Sigmoid colon (tissue), 7 donors: ENCODE measurements around the gene CNTFR. TPM values are rescaled to one million over a fixed set of nuclear protein-coding genes. Genes with fewer than 3 reads are reported as not detected.
A peak's percentile ranks its signal among the peaks of the same experiment; 100 is the strongest.

ENCODE experiments used
- DNase-seq: peaks from one replicate; pipeline ENCODE4 v3.0.0-alpha.2; 2019
- H3K27ac ChIP-seq, 4 donors: fragments of 200-600 bp; sonication (generic); one replicate each; pipeline ENCODE4 v1.5.1; 2016 to 2019; ENCODE audit warnings: mild to moderate bottlenecking in 1 of 4
- H3K27me3 ChIP-seq, 3 donors: fragments of 200-600 bp; sonication (generic); one replicate each; pipeline ENCODE4 v1.5.1; 2019; ENCODE audit warnings: mild to moderate bottlenecking in 1 of 3
- H3K36me3 ChIP-seq, 4 donors: fragments of 200-600 bp; sonication (generic); one replicate each; pipeline ENCODE4 v1.5.1; 2016 to 2019
- H3K4me1 ChIP-seq, 4 donors: fragments of 200-600 bp; sonication (generic); one replicate each; pipeline ENCODE4 v1.5.1; 2017 to 2019
- H3K4me3 ChIP-seq, 4 donors: fragments of 200-600 bp; sonication (generic); one replicate each; pipeline ENCODE4 v1.5.1; 2017 to 2019; ENCODE audit warnings: mild to moderate bottlenecking in 2 of 4, moderate library complexity in 1 of 4
- H3K9me3 ChIP-seq, 4 donors: fragments of 200-600 bp in 3 of 4; sonication (generic) in 3 of 4; one replicate each; pipeline versions ENCODE4 v1.5.1 to v1.6.1; 2013 to 2019
- EP300 ChIP-seq, 4 donors: sonication (generic); formaldehyde crosslinking; IDR thresholded peaks; one replicate each; pipeline ENCODE4 v1.6.1; 2017; ENCODE audit warnings: antibody characterized with exemption in 4 of 4
- POLR2A ChIP-seq, 2 donors: fragments of 450-650 bp; IDR thresholded peaks; one replicate each; pipeline ENCODE4 v1.6.1; 2016; ENCODE audit warnings: antibody characterized with exemption in 2 of 2, mild to moderate bottlenecking in 2 of 2, moderate library complexity in 2 of 2
- POLR2AphosphoS5 ChIP-seq, 4 donors: sonication (generic); formaldehyde crosslinking; IDR thresholded peaks; one replicate each; pipeline ENCODE4 v1.6.1; 2017; ENCODE audit warnings: antibody characterized with exemption in 4 of 4
- WGBS, 2 donors: extraction: QIAGEN DNeasy Blood & Tissue Kit; methylation state at CpG; one replicate each; pipeline ENCODE4 v1.1.7; 2013; 5-methylcytosine and 5-hydroxymethylcytosine counted together
- intact Hi-C: fragments of 100-400 bp; cut with DNase I; formaldehyde crosslinking; loops from one replicate; pipeline ENCODE4 v1.15.1; 2023
- polyA plus RNA-seq, 3 donors: library from polyadenylated mRNA; stranded (reverse); fragments of 200-250 nt; gene quantifications; one replicate each; pipeline ENCODE4 v1.2.3, GENCODE V29; 2013
- total RNA-seq, 4 donors: library from RNA; depleted of rRNA; stranded (reverse); fragments of >200 nt; gene quantifications; one replicate each; pipeline ENCODE4 v1.1.0, GENCODE V29; 2016
- TF ChIP-seq, protein P1 (sequence below), 4 experiments: fragments of 450-650 bp in 3 of 4; fragments of 200-600 bp in 1 of 4; IDR thresholded peaks; one replicate each; pipeline ENCODE4 v1.5.1; 2016 to 2019; ENCODE audit warnings: antibody characterized with exemption in 4 of 4, mild to moderate bottlenecking in 3 of 4, moderate library complexity in 2 of 4
- donor health status: healthy with polysubstance abuse.
- donor health status: Bipolar disorder and iron deficiency.
- donor health status: healthy.

The CNTFR gene
- total and polyA plus RNA-seq, 7 donors = 1.6 to 12.9 (median 4.6) TPM

- DNase-seq = peak; percentile 93
- Histone ChIP-seq H3K36me3 (no peaks in the 10 kb centered on the region), H3K27ac (peak within 1 kb of the TSS in 3 of 4 donors; percentile 30 to 63 (median 47)), H3K27me3 (no peaks in the 10 kb centered on the region), H3K4me3 (peak within 1 kb of the TSS; percentile 16 to 54 (median 50)), H3K4me1 (peaks cover 0 to 13% (median 8%) of the 10 kb centered on the region in 4 donors), H3K9me3 (no peaks in the 10 kb centered on the region)
- 2 to 4% methylated on average over 63 of the region's 63 CpGs for WGBS, 2 donors
- TF ChIP-seq, protein P1, sequence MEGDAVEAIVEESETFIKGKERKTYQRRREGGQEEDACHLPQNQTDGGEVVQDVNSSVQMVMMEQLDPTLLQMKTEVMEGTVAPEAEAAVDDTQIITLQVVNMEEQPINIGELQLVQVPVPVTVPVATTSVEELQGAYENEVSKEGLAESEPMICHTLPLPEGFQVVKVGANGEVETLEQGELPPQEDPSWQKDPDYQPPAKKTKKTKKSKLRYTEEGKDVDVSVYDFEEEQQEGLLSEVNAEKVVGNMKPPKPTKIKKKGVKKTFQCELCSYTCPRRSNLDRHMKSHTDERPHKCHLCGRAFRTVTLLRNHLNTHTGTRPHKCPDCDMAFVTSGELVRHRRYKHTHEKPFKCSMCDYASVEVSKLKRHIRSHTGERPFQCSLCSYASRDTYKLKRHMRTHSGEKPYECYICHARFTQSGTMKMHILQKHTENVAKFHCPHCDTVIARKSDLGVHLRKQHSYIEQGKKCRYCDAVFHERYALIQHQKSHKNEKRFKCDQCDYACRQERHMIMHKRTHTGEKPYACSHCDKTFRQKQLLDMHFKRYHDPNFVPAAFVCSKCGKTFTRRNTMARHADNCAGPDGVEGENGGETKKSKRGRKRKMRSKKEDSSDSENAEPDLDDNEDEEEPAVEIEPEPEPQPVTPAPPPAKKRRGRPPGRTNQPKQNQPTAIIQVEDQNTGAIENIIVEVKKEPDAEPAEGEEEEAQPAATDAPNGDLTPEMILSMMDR (IDR thresholded peaks at IDR 0.05) = no peak
- TF ChIP-seq POLR2AphosphoS5 (IDR thresholded peaks at IDR 0.05) = no peak
- no peak for TF ChIP-seq EP300 (IDR thresholded peaks at IDR 0.05)
- no peak for TF ChIP-seq POLR2A (IDR thresholded peaks at IDR 0.05)
- intact Hi-C loops = loop anchor here (2.0 to 5.0 kb wide), 3 partner anchors 64 to 196 kb away; partner anchors contain the start of genes DNAI1, FAM219A, KIF24 and NUDT2
These were observed 66.3 kb downstream of the CNTFR start, which contains the start of gene ENHO for GRCh38 chr9:34522971-34523797. TSS of gene ENHO (minus strand) at chr9:34522990. CDS start at chr9:34521695, 1,295 bp downstream.

GRCh38 chr9:34522091-34522887 is 67.2 kb downstream of the CNTFR start:
- H3K27me3 ChIP-seq = no peaks in the 10 kb centered on the region
- H3K4me1 ChIP-seq = peaks cover 0 to 13% (median 8%) of the 10 kb centered on the region in 4 donors
- intact Hi-C loops = loop anchor here (2.0 to 5.0 kb wide), 3 partner anchors 63 to 195 kb away; partner anchors contain the start of genes DNAI1, FAM219A, KIF24 and NUDT2
- 14 to 21% methylated on average over 31 of the region's 31 CpGs for WGBS, 2 donors
- no peaks in the 10 kb centered on the region for H3K36me3 ChIP-seq
- H3K9me3 ChIP-seq = no peaks in the 10 kb centered on the region
- H3K4me3 ChIP-seq = peak overlapping the region; percentile 16 to 54 (median 50)
- peak overlapping the region in 3 of 4 donors; percentile 30 to 63 (median 47) for H3K27ac ChIP-seq
- peak; percentile 76 for DNase-seq
- TF ChIP-seq EP300 (IDR thresholded peaks at IDR 0.05) (no peak), POLR2A (IDR thresholded peaks at IDR 0.05) (no peak), POLR2AphosphoS5 (IDR thresholded peaks at IDR 0.05) (no peak)
- TF ChIP-seq, protein P1 (IDR thresholded peaks at IDR 0.05) = no peak

GRCh38 chr9:34521406-34522045 is 68.0 kb downstream of the CNTFR start:
- Histone ChIP-seq H3K4me1 (peaks cover 0 to 13% (median 8%) of the 10 kb centered on the region in 4 donors), H3K27me3 (no peaks in the 10 kb centered on the region), H3K27ac (no peak overlapping the region), H3K9me3 (no peaks in the 10 kb centered on the region), H3K4me3 (no peak overlapping the region), H3K36me3 (no peaks in the 10 kb centered on the region)
- intact Hi-C loops = loop anchor here (2.0 to 5.0 kb wide), 3 partner anchors 63 to 194 kb away; partner anchors contain the start of genes DNAI1, FAM219A, KIF24 and NUDT2
- DNase-seq = peak; percentile 53
- 94 to 95% methylated on average over 11 of the region's 11 CpGs for WGBS, 2 donors
- TF ChIP-seq POLR2A (IDR thresholded peaks at IDR 0.05) = no peak
- no peak for TF ChIP-seq EP300 (IDR thresholded peaks at IDR 0.05)
- TF ChIP-seq, protein P1 (IDR thresholded peaks at IDR 0.05) = no peak
- no peak for TF ChIP-seq POLR2AphosphoS5 (IDR thresholded peaks at IDR 0.05)
